Endodermal cell (in vitro differentiated cells): Measurements from ENCODE around the gene LGR5. TPM values are rescaled to one million over a fixed set of nuclear protein-coding genes. Genes with fewer than 3 reads are reported as not detected.
A peak's percentile ranks its signal among the peaks of the same experiment; 100 is the strongest.
"Not testable (repeated sequence)": the region's sequence is repeated elsewhere in the genome, so short reads cannot be mapped to it uniquely, and the experiment has no call there.

ENCODE experiments used
- DNase-seq: peaks from one replicate; pipeline ENCODE4 v3.0.0-alpha.2; 2017
- H3K27ac ChIP-seq: 2 replicates; pipeline ENCODE4 v1.5.1; 2013; ENCODE audit warnings: mild to moderate bottlenecking, low read depth, low read length, moderate library complexity
- H3K27me3 ChIP-seq: 2 replicates; pipeline ENCODE4 v1.6.1; 2013; ENCODE audit warnings: mild to moderate bottlenecking, low read length, moderate library complexity; ENCODE audit not compliant: insufficient read depth, control insufficient read depth, poor library complexity, severe bottlenecking
- H3K36me3 ChIP-seq: 2 replicates; pipeline ENCODE4 v1.7.0; 2013; ENCODE audit warnings: mild to moderate bottlenecking, low read length, moderate library complexity; ENCODE audit not compliant: control insufficient read depth, insufficient read depth
- H3K4me1 ChIP-seq: one replicate; pipeline ENCODE4 v1.7.0; 2013; ENCODE audit warnings: low read length; ENCODE audit not compliant: control insufficient read depth, insufficient read depth
- H3K4me3 ChIP-seq: 2 replicates; pipeline ENCODE4 v1.5.1; 2013; ENCODE audit warnings: mild to moderate bottlenecking, low read length, moderate library complexity
- H3K9ac ChIP-seq: 2 replicates; pipeline ENCODE4 v1.6.1; 2013; ENCODE audit warnings: mild to moderate bottlenecking, low read length, moderate library complexity; ENCODE audit not compliant: poor library complexity, severe bottlenecking; ENCODE audit errors: extremely low read depth
- H3K9me3 ChIP-seq: 2 replicates; pipeline ENCODE4 v1.6.1; 2013; ENCODE audit warnings: mild to moderate bottlenecking, low read length, moderate library complexity; ENCODE audit not compliant: control insufficient read depth
- H3K27ac Mint-ChIP-seq: 2 replicates; pipeline ENCODE4 v1.8.0; 2020; ENCODE audit warnings: mixed read lengths
- H3K27me3 Mint-ChIP-seq: 2 replicates; pipeline ENCODE4 v1.8.0; 2021; ENCODE audit warnings: mild to moderate bottlenecking, mixed read lengths; ENCODE audit not compliant: insufficient read depth
- H3K36me3 Mint-ChIP-seq: 2 replicates; pipeline ENCODE4 v1.8.0; 2020; ENCODE audit warnings: low read depth, mixed read lengths
- H3K4me1 Mint-ChIP-seq: 2 replicates; pipeline ENCODE4 v1.8.0; 2020; ENCODE audit warnings: mixed read lengths
- H3K4me3 Mint-ChIP-seq: 2 replicates; pipeline ENCODE4 v1.8.0; 2020; ENCODE audit warnings: mild to moderate bottlenecking, moderate library complexity, mixed read lengths
- H3K9me3 Mint-ChIP-seq: 2 replicates; pipeline ENCODE4 v1.8.0; 2020; ENCODE audit warnings: mild to moderate bottlenecking, mixed read lengths
- CTCF ChIP-seq: fragments of 200-600 bp; sonication (generic); conservative IDR thresholded peaks from 2 replicates; pipeline ENCODE4 v1.5.0; 2021; ENCODE audit warnings: antibody characterized with exemption, mild to moderate bottlenecking
- WGBS, 2 experiments: methylation state at CpG; one replicate each; pipeline versions ENCODE4 v1.1.5 to v1.1.7; 2013; ENCODE audit warnings: missing lambda C conversion rate in 2 of 2, mixed read lengths in 1 of 2; ENCODE audit not compliant: insufficient coverage in 1 of 2, insufficient read length in 1 of 2; 5-methylcytosine and 5-hydroxymethylcytosine counted together
- total RNA-seq, 2 donors: library from RNA; stranded (reverse); fragmentation: NEBNext Ultra II Directional in 1 of 2; extraction: Animal tissue kit (Norgen Biotek cat#: 25700) in 1 of 2; gene quantifications; 2 replicates in 1 of 2; 3 replicates in 1 of 2; pipeline ENCODE4 v1.2.1, GENCODE V29; 2021

The LGR5 gene
- total RNA-seq, 2 donors from 2014 or later = 27.2 to 49.9 TPM

GRCh38 chr12:71555191-71555590 is 115.6 kb downstream of the LGR5 start:
- Mint-ChIP-seq H3K27ac (no peak overlapping the region), H3K27me3 (no peaks in the 10 kb centered on the region), H3K4me3 (no peak overlapping the region), H3K4me1 (peaks cover 36% of the 10 kb centered on the region), H3K9me3 (no peaks in the 10 kb centered on the region), H3K36me3 (peaks cover 40% of the 10 kb centered on the region)
- H3K36me3 ChIP-seq = peaks cover 72% of the 10 kb centered on the region
- no peaks in the 10 kb centered on the region for H3K27me3 ChIP-seq
- H3K4me3 ChIP-seq = no peak overlapping the region
- no peak overlapping the region for H3K27ac ChIP-seq
- no peak for DNase-seq
- peaks cover 16% of the 10 kb centered on the region for H3K4me1 ChIP-seq
- WGBS, 2 experiments = 97% methylated on average over 1 of the region's 1 CpG; no CpG with 5 or more reads in 1 of the 2 experiments
- H3K9ac ChIP-seq = no peak overlapping the region
- TF ChIP-seq CTCF = no peak
- no peaks in the 10 kb centered on the region for H3K9me3 ChIP-seq

- H3K4me1 ChIP-seq = peaks cover 16% of the 10 kb centered on the region
- 100% methylated on average over 1 of the region's 1 CpG; no CpG with 5 or more reads in 1 of the 2 experiments for WGBS, 2 experiments
Measured at GRCh38 chr12:71555789-71556188, 116.2 kb downstream of the LGR5 start.

GRCh38 chr12:71556448-71556847 is 116.8 kb downstream of the LGR5 start:
- no peak for TF ChIP-seq CTCF
- H3K27me3 Mint-ChIP-seq = no peaks in the 10 kb centered on the region
- DNase-seq = no peak
- H3K4me3 Mint-ChIP-seq = no peak overlapping the region
- peaks cover 84% of the 10 kb centered on the region for H3K36me3 ChIP-seq
- no peaks in the 10 kb centered on the region for H3K9me3 ChIP-seq
- H3K27me3 ChIP-seq = no peaks in the 10 kb centered on the region
- peaks cover 27% of the 10 kb centered on the region for H3K4me1 Mint-ChIP-seq
- H3K9me3 Mint-ChIP-seq = no peaks in the 10 kb centered on the region
- no peak overlapping the region for H3K9ac ChIP-seq
- H3K4me3 ChIP-seq = no peak overlapping the region
- H3K27ac Mint-ChIP-seq = no peak overlapping the region
- H3K4me1 ChIP-seq = peaks cover 16% of the 10 kb centered on the region
- peak overlapping the region; percentile 7 for H3K27ac ChIP-seq
- H3K36me3 Mint-ChIP-seq = peaks cover 49% of the 10 kb centered on the region

More at GRCh38 chr12:71555789-71556188, 116.2 kb downstream of the LGR5 start:
- H3K4me3 Mint-ChIP-seq, DNase-seq, H3K27me3 ChIP-seq, H3K9me3 ChIP-seq, H3K9me3 Mint-ChIP-seq, H3K27ac ChIP-seq, H3K9ac ChIP-seq, H3K27me3 Mint-ChIP-seq, H3K4me3 ChIP-seq: not testable (repeated sequence)
- Mint-ChIP-seq H3K27ac (peak overlapping the region; percentile 21), H3K4me1 (peaks cover 34% of the 10 kb centered on the region), H3K36me3 (peaks cover 44% of the 10 kb centered on the region)
- peaks cover 78% of the 10 kb centered on the region for H3K36me3 ChIP-seq

- Histone ChIP-seq H3K9ac (no peak overlapping the region), H3K4me3 (no peak overlapping the region), H3K9me3 (no peaks in the 10 kb centered on the region), H3K27me3 (no peaks in the 10 kb centered on the region), H3K27ac (peak overlapping the region; percentile 7), H3K4me1 (peaks cover 16% of the 10 kb centered on the region), H3K36me3 (peaks cover 88% of the 10 kb centered on the region)
- H3K4me1 Mint-ChIP-seq = peaks cover 27% of the 10 kb centered on the region
- no peak overlapping the region for H3K27ac Mint-ChIP-seq
- no peak for TF ChIP-seq CTCF
- H3K27me3 Mint-ChIP-seq = no peaks in the 10 kb centered on the region
- peaks cover 49% of the 10 kb centered on the region for H3K36me3 Mint-ChIP-seq
- DNase-seq = peak; percentile 85
- WGBS, 2 experiments = 38 to 39% methylated on average over 4 of the region's 4 CpGs
- no peaks in the 10 kb centered on the region for H3K9me3 Mint-ChIP-seq
- no peak overlapping the region for H3K4me3 Mint-ChIP-seq
Measured at GRCh38 chr12:71556875-71557274, 117.3 kb downstream of the LGR5 start.
